ENCODE data around the gene METTL9. TPM values are rescaled to one million over a fixed set of nuclear protein-coding genes. Genes with fewer than 3 reads are reported as not detected.

Gene METTL9
- total and polyA plus RNA-seq, 2 of the 13 experiments (the other 11 are each of a cell fraction or from before 2014, with no cell fraction given): 123 to 204 TPM

DNA sequence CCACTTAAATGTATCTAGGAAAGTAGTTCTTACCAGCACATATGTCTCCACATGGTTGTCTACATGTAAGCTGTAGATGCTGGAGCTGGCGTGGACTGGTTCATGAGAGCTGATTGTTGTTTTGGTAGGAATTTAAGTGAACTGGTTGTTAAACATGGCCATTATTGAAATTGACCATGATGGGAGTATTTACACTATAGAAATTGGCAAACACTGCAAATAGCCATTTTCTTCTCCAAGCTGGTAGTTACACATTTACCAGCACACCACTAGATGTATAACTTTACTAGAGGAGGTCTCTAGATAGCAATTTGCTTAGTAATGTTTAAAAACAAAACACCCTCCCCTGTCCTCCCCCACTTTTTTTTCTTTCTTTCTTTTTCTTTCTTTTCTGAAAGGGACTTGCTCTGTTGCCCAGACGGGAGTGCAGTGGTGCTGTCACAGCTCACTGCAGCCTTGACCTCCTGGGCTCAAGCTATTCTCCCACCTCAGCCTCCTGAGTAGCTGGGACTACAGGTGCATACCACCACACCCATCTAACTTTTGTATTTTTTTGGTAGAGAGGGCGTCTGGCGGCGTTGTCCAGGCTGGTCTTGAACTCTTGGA is 28.8 kb downstream of the METTL9 start:
- Histone ChIP-seq H4K20me1 (ENCODE audit: insufficient read depth, low read length) (no peaks in the 10 kb centered on the region), H3K4me1 (ENCODE audit: insufficient read depth, low read length) (peaks cover 49% of the 10 kb centered on the region), H3K4me3 (replicated peaks in 1 of 3; ENCODE audit: insufficient read depth in 1 of 3, low read depth in 2 of 3, low read length in 3 of 3) (no peak overlapping the region), H3K4me2 (ENCODE audit: low read depth, low read length) (peak overlapping the region; percentile 11; the same call in 1 of the 2 replicates), H3K36me3 (replicated peaks in 1 of 2; ENCODE audit: control insufficient read depth in 1 of 2, insufficient read depth in 2 of 2, low read length in 2 of 2) (peaks cover 16 to 34% of the 10 kb centered on the region in 2 experiments), H3K79me2 (ENCODE audit: insufficient read depth, low read length) (no peaks in the 10 kb centered on the region), H3K9ac (ENCODE audit: insufficient read depth, low read depth, low read length) (no peak overlapping the region), H3K9me3 (ENCODE audit: low read length) (no peaks in the 10 kb centered on the region), H2AFZ (ENCODE audit: low read length) (no peak overlapping the region), H3K27ac (ENCODE audit: extremely low read length, insufficient read depth, low read length) (peak overlapping the region; percentile 5), H3K27me3 (ENCODE audit: control insufficient read depth in 1 of 2, insufficient read depth in 2 of 2, low read length in 2 of 2) (no peaks in the 10 kb centered on the region)
- in situ Hi-C loops (cut with HindIII; ENCODE audit: extremely low pct_ligation_motif_present, low pct_unique_long_range_greater_than_20kb) (no loop called here), intact Hi-C loops (cut with micrococcal nuclease; ENCODE audit: unreplicated experiment) (no loop called here)
- no TSS peak for BruUV-seq (replicated peaks)
- ATAC-seq (peak; percentile 94), DNase-seq (ENCODE audit: low spot score) (peak; percentile 84), FAIRE-seq (no peak)
- CTCF ChIA-PET (ENCODE audit: low intra/inter-chr PET ratio, low total read pairs): no interaction called here
- POLR2A ChIA-PET: interaction anchor here (0.8 to 1.2 kb wide), 2 partner anchors 11 to 24 kb away, joined by 3 read pairs; no protein-coding TSS in a partner anchor
- WGBS (ENCODE audit: low lambda C conversion rate): 79% methylated on average over 5 of the region's 5 CpGs
- no peak for TF ChIP-seq ZNF10 (CRISPR knock-in tag; IDR thresholded peaks at IDR 0.05; ENCODE audit: borderline replicate concordance, low read depth)
- no peak for TF ChIP-seq NFIB (CRISPR knock-in tag; IDR thresholded peaks at IDR 0.05; ENCODE audit: borderline replicate concordance)
- TF ChIP-seq, protein P1, sequence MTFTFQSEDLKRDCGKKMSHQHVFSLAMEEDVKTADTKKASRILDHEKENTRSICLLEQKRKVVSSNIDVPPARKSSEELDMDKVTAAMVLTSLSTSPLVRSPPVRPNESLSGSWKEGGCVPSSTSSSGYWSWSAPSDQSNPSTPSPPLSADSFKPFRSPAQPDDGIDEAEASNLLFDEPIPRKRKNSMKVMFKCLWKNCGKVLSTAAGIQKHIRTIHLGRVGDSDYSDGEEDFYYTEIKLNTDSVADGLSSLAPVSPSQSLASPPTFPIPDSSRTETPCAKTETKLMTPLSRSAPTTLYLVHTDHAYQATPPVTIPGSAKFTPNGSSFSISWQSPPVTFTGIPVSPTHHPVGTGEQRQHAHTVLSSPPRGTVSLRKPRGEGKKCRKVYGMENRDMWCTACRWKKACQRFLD (CRISPR knock-in tag; IDR thresholded peaks at IDR 0.05; ENCODE audit: borderline replicate concordance): no peak
- no peak for TF ChIP-seq IRX3 (CRISPR knock-in tag; IDR thresholded peaks at IDR 0.05; ENCODE audit: borderline replicate concordance, low read depth)
- TF ChIP-seq, protein P2, sequence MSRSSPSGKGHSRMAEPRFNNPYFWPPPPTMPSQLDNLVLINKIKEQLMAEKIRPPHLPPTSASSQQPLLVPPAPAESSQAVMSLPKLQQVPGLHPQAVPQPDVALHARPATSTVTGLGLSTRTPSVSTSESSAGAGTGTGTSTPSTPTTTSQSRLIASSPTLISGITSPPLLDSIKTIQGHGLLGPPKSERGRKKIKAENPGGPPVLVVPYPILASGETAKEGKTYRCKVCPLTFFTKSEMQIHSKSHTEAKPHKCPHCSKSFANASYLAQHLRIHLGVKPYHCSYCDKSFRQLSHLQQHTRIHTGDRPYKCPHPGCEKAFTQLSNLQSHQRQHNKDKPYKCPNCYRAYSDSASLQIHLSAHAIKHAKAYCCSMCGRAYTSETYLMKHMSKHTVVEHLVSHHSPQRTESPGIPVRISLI (CRISPR knock-in tag; IDR thresholded peaks at IDR 0.05; ENCODE audit: borderline replicate concordance): peak; percentile 77; the same call in 1 of the 2 replicates
- no peak for TF ChIP-seq SKI (IDR thresholded peaks at IDR 0.05; ENCODE audit: partially characterized antibody)
- no peak for TF ChIP-seq TAF15 (IDR thresholded peaks at IDR 0.05; ENCODE audit: low read depth, low read length, poor library complexity, severe bottlenecking)
- peak; percentile 37 to 49 for TF ChIP-seq MAFK (conservative IDR thresholded peaks at IDR 0.05 in 1 of 2, IDR thresholded peaks at IDR 0.05 in 1 of 2; ENCODE audit: low read length in 2 of 2)
- TF ChIP-seq DMAP1 (CRISPR knock-in tag; IDR thresholded peaks at IDR 0.05): no peak
- TF ChIP-seq ZFX (CRISPR knock-in tag; IDR thresholded peaks at IDR 0.05; ENCODE audit: low read depth): no peak
- peak; percentile 28 for TF ChIP-seq TEAD3 (CRISPR knock-in tag; optimal IDR thresholded peaks at IDR 0.05; ENCODE audit: borderline replicate concordance)
- TF ChIP-seq ZNF616 (CRISPR knock-in tag; IDR thresholded peaks at IDR 0.05; ENCODE audit: low read depth): no peak
- TF ChIP-seq ZBTB8A (CRISPR knock-in tag; IDR thresholded peaks at IDR 0.05; ENCODE audit: borderline replicate concordance, low read depth): no peak
- TF ChIP-seq ZNF234 (CRISPR knock-in tag; conservative IDR thresholded peaks at IDR 0.05): no peak
- TF ChIP-seq THAP11 (CRISPR knock-in tag; IDR thresholded peaks at IDR 0.05): peak; percentile 40; the same call in 1 of the 2 replicates
- TF ChIP-seq, protein P3, sequence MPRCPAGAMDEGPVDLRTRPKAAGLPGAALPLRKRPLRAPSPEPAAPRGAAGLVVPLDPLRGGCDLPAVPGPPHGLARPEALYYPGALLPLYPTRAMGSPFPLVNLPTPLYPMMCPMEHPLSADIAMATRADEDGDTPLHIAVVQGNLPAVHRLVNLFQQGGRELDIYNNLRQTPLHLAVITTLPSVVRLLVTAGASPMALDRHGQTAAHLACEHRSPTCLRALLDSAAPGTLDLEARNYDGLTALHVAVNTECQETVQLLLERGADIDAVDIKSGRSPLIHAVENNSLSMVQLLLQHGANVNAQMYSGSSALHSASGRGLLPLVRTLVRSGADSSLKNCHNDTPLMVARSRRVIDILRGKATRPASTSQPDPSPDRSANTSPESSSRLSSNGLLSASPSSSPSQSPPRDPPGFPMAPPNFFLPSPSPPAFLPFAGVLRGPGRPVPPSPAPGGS (CRISPR knock-in tag; IDR thresholded peaks at IDR 0.05): no peak
- no peak for TF ChIP-seq HDAC1 (CRISPR knock-in tag; IDR thresholded peaks at IDR 0.05)
- no peak for TF ChIP-seq ZNF678 (CRISPR knock-in tag; IDR thresholded peaks at IDR 0.05)
- peak; percentile 35; the same call in 1 of the 2 replicates for TF ChIP-seq FOSL2 (CRISPR knock-in tag; IDR thresholded peaks at IDR 0.05)
- no peak for TF ChIP-seq THYN1 (CRISPR knock-in tag; IDR thresholded peaks at IDR 0.05; ENCODE audit: borderline replicate concordance, low read depth)
- TF ChIP-seq, protein P4, sequence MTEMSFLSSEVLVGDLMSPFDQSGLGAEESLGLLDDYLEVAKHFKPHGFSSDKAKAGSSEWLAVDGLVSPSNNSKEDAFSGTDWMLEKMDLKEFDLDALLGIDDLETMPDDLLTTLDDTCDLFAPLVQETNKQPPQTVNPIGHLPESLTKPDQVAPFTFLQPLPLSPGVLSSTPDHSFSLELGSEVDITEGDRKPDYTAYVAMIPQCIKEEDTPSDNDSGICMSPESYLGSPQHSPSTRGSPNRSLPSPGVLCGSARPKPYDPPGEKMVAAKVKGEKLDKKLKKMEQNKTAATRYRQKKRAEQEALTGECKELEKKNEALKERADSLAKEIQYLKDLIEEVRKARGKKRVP (CRISPR knock-in tag; IDR thresholded peaks at IDR 0.05): no peak

All from HepG2 (cell line).